ENCODE measurements around the gene NECAB2.

NECAB2 gene

DNA sequence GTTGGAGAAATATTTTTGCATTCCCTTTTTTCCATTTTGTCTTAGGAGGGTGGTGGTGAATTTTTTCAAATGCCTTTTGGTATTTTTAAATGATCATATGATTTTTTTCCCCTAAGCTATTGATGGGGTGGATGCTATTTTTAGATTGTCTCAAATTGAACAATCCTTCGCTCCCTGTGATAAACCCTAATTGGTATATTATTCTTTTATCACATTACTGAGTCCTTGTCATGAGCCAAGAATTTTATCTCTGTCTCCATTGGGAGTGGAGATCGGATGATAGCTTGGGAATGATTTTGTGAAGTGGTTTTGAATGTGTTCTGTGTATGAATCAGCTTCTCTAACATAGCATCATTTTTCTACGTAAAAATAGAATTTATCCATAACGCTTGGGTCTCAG lies 15.4 kb downstream of the NECAB2 start:
- intact Hi-C loops (cut with DNase I; ENCODE audit: low total_unique reads): no loop called here
- no peak for DNase-seq
- Histone ChIP-seq H3K27me3 (no peaks in the 10 kb centered on the region), H3K9me3 (peaks cover 0 to 4% (median 2%) of the 10 kb centered on the region in 3 donors), H3K4me3 (no peak overlapping the region), H3K27ac (no peak overlapping the region), H3K36me3 (no peaks in the 10 kb centered on the region), H3K4me1 (no peaks in the 10 kb centered on the region)
- TF ChIP-seq, protein P1, sequence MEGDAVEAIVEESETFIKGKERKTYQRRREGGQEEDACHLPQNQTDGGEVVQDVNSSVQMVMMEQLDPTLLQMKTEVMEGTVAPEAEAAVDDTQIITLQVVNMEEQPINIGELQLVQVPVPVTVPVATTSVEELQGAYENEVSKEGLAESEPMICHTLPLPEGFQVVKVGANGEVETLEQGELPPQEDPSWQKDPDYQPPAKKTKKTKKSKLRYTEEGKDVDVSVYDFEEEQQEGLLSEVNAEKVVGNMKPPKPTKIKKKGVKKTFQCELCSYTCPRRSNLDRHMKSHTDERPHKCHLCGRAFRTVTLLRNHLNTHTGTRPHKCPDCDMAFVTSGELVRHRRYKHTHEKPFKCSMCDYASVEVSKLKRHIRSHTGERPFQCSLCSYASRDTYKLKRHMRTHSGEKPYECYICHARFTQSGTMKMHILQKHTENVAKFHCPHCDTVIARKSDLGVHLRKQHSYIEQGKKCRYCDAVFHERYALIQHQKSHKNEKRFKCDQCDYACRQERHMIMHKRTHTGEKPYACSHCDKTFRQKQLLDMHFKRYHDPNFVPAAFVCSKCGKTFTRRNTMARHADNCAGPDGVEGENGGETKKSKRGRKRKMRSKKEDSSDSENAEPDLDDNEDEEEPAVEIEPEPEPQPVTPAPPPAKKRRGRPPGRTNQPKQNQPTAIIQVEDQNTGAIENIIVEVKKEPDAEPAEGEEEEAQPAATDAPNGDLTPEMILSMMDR (IDR thresholded peaks at IDR 0.05): no peak

DNA sequence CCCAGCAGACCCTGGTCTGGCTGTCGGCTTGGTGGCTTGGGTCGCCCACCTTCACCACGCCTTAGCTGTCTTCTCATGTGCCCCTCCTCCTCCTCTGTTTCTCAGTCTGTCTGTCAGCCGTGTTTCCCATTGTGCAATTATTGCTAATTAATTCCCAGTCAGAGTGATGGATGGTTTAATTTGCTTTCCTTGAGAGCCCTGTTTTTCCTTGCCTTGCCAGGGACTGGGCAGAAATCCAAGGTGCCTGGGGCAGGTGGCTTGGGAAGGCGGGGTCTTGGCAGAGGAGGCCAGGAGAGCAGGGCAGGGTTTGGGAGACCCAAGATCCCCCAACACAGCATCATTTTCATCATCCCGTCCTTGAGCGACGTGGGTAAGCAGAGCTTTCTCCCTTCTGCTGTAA lies 21.3 kb downstream of the NECAB2 start:
- Histone ChIP-seq H3K27ac (no peak overlapping the region), H3K36me3 (no peaks in the 10 kb centered on the region), H3K4me3 (no peak overlapping the region), H3K27me3 (peaks cover 0 to 6% of the 10 kb centered on the region in 2 donors), H3K4me1 (no peaks in the 10 kb centered on the region), H3K9me3 (no peaks in the 10 kb centered on the region)
- TF ChIP-seq, protein P1 (IDR thresholded peaks at IDR 0.05): no peak
- DNase-seq: no peak
- intact Hi-C loops (cut with DNase I; ENCODE audit: low total_unique reads): no loop called here

DNA sequence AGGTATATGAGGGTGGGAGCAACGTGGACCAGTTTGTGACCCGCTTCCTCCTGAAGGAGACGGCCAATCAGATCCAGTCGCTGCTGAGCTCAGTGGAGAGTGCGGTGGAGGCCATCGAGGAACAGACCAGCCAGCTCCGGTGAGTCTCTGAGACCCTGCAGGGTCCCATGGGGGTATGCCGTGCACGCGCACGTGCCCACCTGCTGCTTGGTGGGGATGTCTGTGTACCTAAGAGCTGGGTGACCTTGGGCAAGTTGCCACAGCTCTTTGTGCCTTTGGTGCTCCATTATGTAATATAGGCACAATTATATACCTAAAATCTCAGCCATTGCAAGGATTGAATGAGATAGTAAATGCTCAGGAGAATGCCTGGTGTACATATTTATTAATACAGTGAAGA lies 22.4 kb downstream of the NECAB2 start:
- TF ChIP-seq, protein P1 (IDR thresholded peaks at IDR 0.05): no peak
- intact Hi-C loops (cut with DNase I; ENCODE audit: low total_unique reads): no loop called here
- DNase-seq: no peak
- Histone ChIP-seq H3K9me3 (no peaks in the 10 kb centered on the region), H3K27ac (no peak overlapping the region), H3K4me3 (no peak overlapping the region), H3K27me3 (peaks cover 0 to 14% of the 10 kb centered on the region in 2 donors), H3K36me3 (no peaks in the 10 kb centered on the region), H3K4me1 (no peaks in the 10 kb centered on the region)

DNA sequence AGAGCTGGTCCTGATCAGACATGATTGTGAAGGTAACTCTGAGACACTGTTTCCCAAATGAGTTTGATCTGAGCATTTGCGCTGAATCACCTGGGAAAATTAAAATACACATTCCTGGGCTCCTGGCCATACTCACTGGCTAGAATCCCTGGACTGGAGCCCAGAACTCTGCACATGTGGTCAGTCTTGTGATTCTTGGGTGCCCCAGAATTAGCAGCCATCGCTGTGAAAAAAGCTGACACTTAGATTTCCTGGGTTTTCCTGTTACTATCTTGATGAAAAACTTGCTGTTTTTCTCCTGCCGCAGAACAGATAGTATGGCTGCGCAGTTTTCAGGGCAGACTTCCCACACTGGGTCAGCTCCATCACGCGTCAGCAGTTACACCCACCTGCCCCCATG lies 24.6 kb downstream of the NECAB2 start:
- H3K9me3 ChIP-seq: no peaks in the 10 kb centered on the region
- peaks cover 0 to 3% (median 0%) of the 10 kb centered on the region in 4 donors for H3K4me1 ChIP-seq
- DNase-seq: no peak
- intact Hi-C loops (cut with DNase I; ENCODE audit: low total_unique reads): no loop called here
- H3K4me3 ChIP-seq: no peak overlapping the region
- no peaks in the 10 kb centered on the region for H3K36me3 ChIP-seq
- H3K27ac ChIP-seq: no peak overlapping the region
- peaks cover 0 to 30% of the 10 kb centered on the region in 2 donors for H3K27me3 ChIP-seq
- TF ChIP-seq, protein P1 (IDR thresholded peaks at IDR 0.05): no peak

DNA sequence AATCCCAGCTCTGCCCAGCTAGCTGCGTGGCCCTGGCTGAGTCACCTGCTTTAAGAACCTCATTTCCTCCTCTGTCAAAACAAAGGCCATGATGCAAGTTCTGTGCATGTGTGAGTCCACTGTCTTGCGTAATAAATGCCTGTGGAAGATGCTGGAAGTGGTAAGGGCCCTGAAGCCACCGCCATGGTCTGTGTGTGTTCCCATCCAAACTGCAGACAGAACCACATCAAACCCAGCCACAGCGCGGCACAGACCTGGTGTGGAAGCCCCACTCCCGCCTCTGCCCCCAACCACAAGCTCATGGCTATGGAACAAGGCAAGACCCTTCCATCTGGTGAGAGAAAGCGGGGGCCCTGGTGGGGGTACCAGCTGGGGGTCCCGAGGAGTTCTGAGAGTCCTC lies 26.0 kb downstream of the NECAB2 start:
- Histone ChIP-seq H3K36me3 (no peaks in the 10 kb centered on the region), H3K27me3 (peaks cover 0 to 45% of the 10 kb centered on the region in 2 donors), H3K27ac (no peak overlapping the region), H3K9me3 (no peaks in the 10 kb centered on the region), H3K4me1 (peaks cover 0 to 3% (median 0%) of the 10 kb centered on the region in 4 donors), H3K4me3 (no peak overlapping the region)
- DNase-seq: no peak
- TF ChIP-seq, protein P1 (IDR thresholded peaks at IDR 0.05): no peak
- intact Hi-C loops (cut with DNase I; ENCODE audit: low total_unique reads): no loop called here

DNA sequence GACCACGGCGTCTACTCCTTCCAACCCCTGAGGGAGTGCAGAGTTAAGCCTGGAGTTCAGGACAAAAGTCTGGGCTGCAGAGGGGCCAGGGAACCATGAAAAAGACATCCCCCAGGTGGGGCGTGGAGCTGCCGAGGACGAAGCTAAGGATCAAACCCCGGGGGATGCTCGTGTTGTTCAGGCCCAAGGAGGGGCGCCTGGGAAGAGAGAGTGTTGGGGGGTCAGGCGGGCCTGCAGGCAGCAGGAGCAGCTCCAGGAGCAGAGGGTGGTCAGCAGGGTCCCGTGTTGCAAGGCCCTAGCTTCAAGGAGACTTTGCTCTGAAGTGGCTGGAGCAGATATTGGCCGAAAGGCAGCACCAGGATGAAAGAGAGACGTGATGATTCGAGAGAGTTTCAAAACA lies 26.7 kb downstream of the NECAB2 start:
- peaks cover 0 to 51% of the 10 kb centered on the region in 2 donors for H3K27me3 ChIP-seq
- H3K27ac ChIP-seq: no peak overlapping the region
- peaks cover 0 to 3% (median 0%) of the 10 kb centered on the region in 4 donors for H3K4me1 ChIP-seq
- TF ChIP-seq, protein P1 (IDR thresholded peaks at IDR 0.05): no peak
- DNase-seq: no peak
- intact Hi-C loops (cut with DNase I; ENCODE audit: low total_unique reads): no loop called here
- no peaks in the 10 kb centered on the region for H3K36me3 ChIP-seq
- H3K4me3 ChIP-seq: no peak overlapping the region
- no peaks in the 10 kb centered on the region for H3K9me3 ChIP-seq

All from tibial artery (tissue), 4 donors.